ENCODE data around the gene PDHB. TPM values are rescaled to one million over a fixed set of nuclear protein-coding genes. Genes with fewer than 3 reads are reported as not detected.

The PDHB gene
- total RNA-seq, 2 experiments from 2014 or later, result 51.6 to 53.7 TPM

- H3K27ac Mint-ChIP-seq, result no peak overlapping the region
- no peaks in the 10 kb centered on the region for H3K9me3 Mint-ChIP-seq
- DNase-seq, result no peak
- no peaks in the 10 kb centered on the region for H3K27me3 Mint-ChIP-seq (ENCODE audit: low read depth)
- H3K4me3 Mint-ChIP-seq, result no peak overlapping the region
- intact Hi-C loops (cut with micrococcal nuclease), result no loop called here
- CTCF ChIA-PET, result interaction anchor here (0.6 to 1.1 kb wide), 3 partner anchors 9 to 1767 kb away, joined by 3 to 6 read pairs (median 5); no protein-coding TSS in a partner anchor
- peaks cover 7% of the 10 kb centered on the region for H3K36me3 Mint-ChIP-seq (ENCODE audit: low read depth)
- no peaks in the 10 kb centered on the region for H3K4me1 Mint-ChIP-seq (ENCODE audit: low read depth)
Observed at GRCh38 chr3:58392181-58392580, 41.5 kb downstream of the PDHB start.

- CTCF ChIA-PET, result interaction anchor here (1.1 kb wide), 1 partner anchor 10 kb away, joined by 3 read pairs; no protein-coding TSS in a partner anchor
- DNase-seq, result no peak
- Mint-ChIP-seq H3K4me1 (ENCODE audit: low read depth) (no peaks in the 10 kb centered on the region), H3K27me3 (ENCODE audit: low read depth) (no peaks in the 10 kb centered on the region), H3K4me3 (no peak overlapping the region), H3K9me3 (no peaks in the 10 kb centered on the region), H3K27ac (no peak overlapping the region), H3K36me3 (ENCODE audit: low read depth) (peaks cover 2% of the 10 kb centered on the region)
- intact Hi-C loops (cut with micrococcal nuclease), result no loop called here
Observed at GRCh38 chr3:58391156-58391865, 42.3 kb downstream of the PDHB start.

GRCh38 chr3:58388550-58389091 lies 45.0 kb downstream of the PDHB start:
- peaks cover 8% of the 10 kb centered on the region for H3K36me3 Mint-ChIP-seq (ENCODE audit: low read depth)
- H3K27ac Mint-ChIP-seq, result no peak overlapping the region
- no peaks in the 10 kb centered on the region for H3K9me3 Mint-ChIP-seq
- intact Hi-C loops (cut with micrococcal nuclease), result no loop called here
- no peaks in the 10 kb centered on the region for H3K4me1 Mint-ChIP-seq (ENCODE audit: low read depth)
- no peak for DNase-seq
- CTCF ChIA-PET, result no interaction called here
- H3K27me3 Mint-ChIP-seq (ENCODE audit: low read depth), result no peaks in the 10 kb centered on the region
- H3K4me3 Mint-ChIP-seq, result no peak overlapping the region

GRCh38 chr3:58387650-58388546 lies 45.7 kb downstream of the PDHB start:
- H3K4me3 Mint-ChIP-seq, result no peak overlapping the region
- intact Hi-C loops (cut with micrococcal nuclease), result no loop called here
- no peaks in the 10 kb centered on the region for H3K27me3 Mint-ChIP-seq (ENCODE audit: low read depth)
- no peak overlapping the region for H3K27ac Mint-ChIP-seq
- H3K4me1 Mint-ChIP-seq (ENCODE audit: low read depth), result no peaks in the 10 kb centered on the region
- no peak for DNase-seq
- H3K9me3 Mint-ChIP-seq, result no peaks in the 10 kb centered on the region
- CTCF ChIA-PET, result no interaction called here
- peaks cover 8% of the 10 kb centered on the region for H3K36me3 Mint-ChIP-seq (ENCODE audit: low read depth)

GRCh38 chr3:58386626-58387365 lies 46.8 kb downstream of the PDHB start:
- H3K27ac Mint-ChIP-seq, result no peak overlapping the region
- no peaks in the 10 kb centered on the region for H3K9me3 Mint-ChIP-seq
- intact Hi-C loops (cut with micrococcal nuclease), result no loop called here
- H3K4me1 Mint-ChIP-seq (ENCODE audit: low read depth), result no peaks in the 10 kb centered on the region
- H3K36me3 Mint-ChIP-seq (ENCODE audit: low read depth), result peaks cover 8% of the 10 kb centered on the region
- CTCF ChIA-PET, result no interaction called here
- H3K27me3 Mint-ChIP-seq (ENCODE audit: low read depth), result no peaks in the 10 kb centered on the region
- no peak for DNase-seq
- H3K4me3 Mint-ChIP-seq, result no peak overlapping the region

- intact Hi-C loops (cut with micrococcal nuclease), result no loop called here
- CTCF ChIA-PET, result interaction anchor here (0.5 to 1.2 kb wide), 3 partner anchors 50 to 199 kb away, joined by 3 to 7 read pairs (median 4); no protein-coding TSS in a partner anchor
- Mint-ChIP-seq H3K27me3 (ENCODE audit: low read depth) (no peaks in the 10 kb centered on the region), H3K9me3 (no peaks in the 10 kb centered on the region), H3K36me3 (ENCODE audit: low read depth) (peaks cover 6% of the 10 kb centered on the region), H3K4me3 (no peak overlapping the region), H3K4me1 (ENCODE audit: low read depth) (no peaks in the 10 kb centered on the region), H3K27ac (no peak overlapping the region)
- DNase-seq, result no peak
Observed at GRCh38 chr3:58384381-58385090, 49.1 kb downstream of the PDHB start.

- intact Hi-C loops (cut with micrococcal nuclease), result no loop called here
- H3K9me3 Mint-ChIP-seq, result no peaks in the 10 kb centered on the region
- no peak overlapping the region for H3K4me3 Mint-ChIP-seq
- CTCF ChIA-PET, result interaction anchor here (0.6 to 1.2 kb wide), 2 partner anchors 50 to 200 kb away, joined by 3 to 4 read pairs; no protein-coding TSS in a partner anchor
- no peak overlapping the region for H3K27ac Mint-ChIP-seq
- H3K4me1 Mint-ChIP-seq (ENCODE audit: low read depth), result no peaks in the 10 kb centered on the region
- H3K27me3 Mint-ChIP-seq (ENCODE audit: low read depth), result no peaks in the 10 kb centered on the region
- DNase-seq, result no peak
- H3K36me3 Mint-ChIP-seq (ENCODE audit: low read depth), result peaks cover 6% of the 10 kb centered on the region
Observed at GRCh38 chr3:58383904-58384303, 49.7 kb downstream of the PDHB start.

GRCh38 chr3:58383476-58383875 lies 50.2 kb downstream of the PDHB start:
- CTCF ChIA-PET, result no interaction called here
- DNase-seq, result no peak

GRCh38 chr3:58379351-58380073 lies 54.1 kb downstream of the PDHB start:
- no peak for DNase-seq
- H3K4me1 Mint-ChIP-seq (ENCODE audit: low read depth), result no peaks in the 10 kb centered on the region
- no peak overlapping the region for H3K27ac Mint-ChIP-seq
- H3K4me3 Mint-ChIP-seq, result no peak overlapping the region
- CTCF ChIA-PET, result interaction anchor here (0.7 to 0.9 kb wide), 2 partner anchors 36 to 72 kb away, joined by 3 to 4 read pairs; no protein-coding TSS in a partner anchor
- H3K9me3 Mint-ChIP-seq, result no peaks in the 10 kb centered on the region
- peaks cover 2% of the 10 kb centered on the region for H3K36me3 Mint-ChIP-seq (ENCODE audit: low read depth)
- intact Hi-C loops (cut with micrococcal nuclease), result no loop called here
- no peaks in the 10 kb centered on the region for H3K27me3 Mint-ChIP-seq (ENCODE audit: low read depth)

More at GRCh38 chr3:58383476-58383875, 50.2 kb downstream of the PDHB start:
- H3K4me3 Mint-ChIP-seq, result no peak overlapping the region
- no peaks in the 10 kb centered on the region for H3K27me3 Mint-ChIP-seq (ENCODE audit: low read depth)
- H3K27ac Mint-ChIP-seq, result no peak overlapping the region
- intact Hi-C loops (cut with micrococcal nuclease), result no loop called here
- no peaks in the 10 kb centered on the region for H3K9me3 Mint-ChIP-seq
- H3K4me1 Mint-ChIP-seq (ENCODE audit: low read depth), result no peaks in the 10 kb centered on the region
- H3K36me3 Mint-ChIP-seq (ENCODE audit: low read depth), result peaks cover 6% of the 10 kb centered on the region

GRCh38 chr3:58377750-58378149 lies 55.9 kb downstream of the PDHB start:
- no peaks in the 10 kb centered on the region for H3K4me1 Mint-ChIP-seq (ENCODE audit: low read depth)
- H3K9me3 Mint-ChIP-seq, result no peaks in the 10 kb centered on the region
- CTCF ChIA-PET, result interaction anchor here (0.8 kb wide), 1 partner anchor 41 kb away, joined by 5 read pairs; no protein-coding TSS in a partner anchor
- peaks cover 2% of the 10 kb centered on the region for H3K36me3 Mint-ChIP-seq (ENCODE audit: low read depth)
- H3K27me3 Mint-ChIP-seq (ENCODE audit: low read depth), result no peaks in the 10 kb centered on the region
- intact Hi-C loops (cut with micrococcal nuclease), result no loop called here
- DNase-seq, result no peak
- no peak overlapping the region for H3K4me3 Mint-ChIP-seq
- no peak overlapping the region for H3K27ac Mint-ChIP-seq

Measured in activated naive CD4-positive, alpha-beta T cell treated with anti-CD3 and anti-CD28 coated beads for 36 hours (primary cell).